CD14-positive monocyte (primary cell): ENCODE results near the gene RPE. TPM values are rescaled to one million over a fixed set of nuclear protein-coding genes. Genes with fewer than 3 reads are reported as not detected.

ENCODE experiments used
- DNase-seq, 3 donors: peaks; one replicate each; pipeline ENCODE4 v3.0.0-alpha.2; 2011 to 2022
- H2AFZ ChIP-seq: 2 replicates; pipeline ENCODE4 v1.6.0; 2012; ENCODE audit warnings: mild to moderate bottlenecking, low read depth, low read length, inconsistent platforms; ENCODE audit not compliant: insufficient read depth, poor library complexity, severe bottlenecking
- H3K27ac ChIP-seq, 2 donors: 1 replicate in 1 of 2; 2 replicates in 1 of 2; pipeline ENCODE4 v1.5.1; 2012 to 2013; ENCODE audit warnings: low read length in 2 of 2, control low read depth in 1 of 2, inconsistent platforms in 1 of 2, low read depth in 1 of 2, mild to moderate bottlenecking in 1 of 2
- H3K27me3 ChIP-seq, 2 donors: one replicate each; pipeline versions ENCODE4 v1.6.0 to v1.6.1; 2011 to 2013; ENCODE audit warnings: low read length in 2 of 2; ENCODE audit not compliant: control insufficient read depth in 2 of 2, insufficient read depth in 2 of 2
- H3K36me3 ChIP-seq, 2 donors: replicated peaks in 1 of 2; 1 replicate in 1 of 2; 2 replicates in 1 of 2; pipeline versions ENCODE4 v1.5.1 to v1.6.1; 2012 to 2013; ENCODE audit warnings: low read length in 2 of 2, control low read depth in 1 of 2, inconsistent platforms in 1 of 2, mild to moderate bottlenecking in 1 of 2; ENCODE audit not compliant: insufficient read depth in 2 of 2, control insufficient read depth in 1 of 2
- H3K4me1 ChIP-seq, 2 donors: 1 replicate in 1 of 2; 2 replicates in 1 of 2; pipeline versions ENCODE4 v1.5.1 to v1.6.1; 2012 to 2013; ENCODE audit warnings: low read length in 2 of 2, control low read depth in 1 of 2, inconsistent platforms in 1 of 2, mild to moderate bottlenecking in 1 of 2, moderate library complexity in 1 of 2; ENCODE audit not compliant: insufficient read depth in 2 of 2, control insufficient read depth in 1 of 2
- H3K4me2 ChIP-seq: replicated peaks from 2 replicates; pipeline ENCODE3; 2012; ENCODE audit warnings: low read length, moderate library complexity, mild to moderate bottlenecking; ENCODE audit not compliant: poor library complexity, severe bottlenecking; ENCODE audit errors: extremely low read depth
- H3K4me3 ChIP-seq, 3 experiments: fragments of 200-600 bp in 1 of 3; sonication (generic) in 1 of 3; replicated peaks in 1 of 3; 1 replicate in 2 of 3; 2 replicates in 1 of 3; pipeline ENCODE4 v1.5.1; 2011 to 2013; ENCODE audit warnings: low read length in 3 of 3, mild to moderate bottlenecking in 3 of 3, control low read depth in 2 of 3, low read depth in 2 of 3, inconsistent platforms in 1 of 3, moderate library complexity in 1 of 3
- H3K79me2 ChIP-seq: 2 replicates; pipeline ENCODE4 v1.6.0; 2012; ENCODE audit warnings: mild to moderate bottlenecking, control low read depth, inconsistent platforms, low read length, moderate library complexity; ENCODE audit not compliant: insufficient read depth
- H3K9ac ChIP-seq: 2 replicates; pipeline ENCODE4 v1.6.0; 2017; ENCODE audit warnings: low read length, mild to moderate bottlenecking; ENCODE audit not compliant: insufficient read depth, poor library complexity, severe bottlenecking
- H3K9me3 ChIP-seq, 2 donors: replicated peaks in 1 of 2; 1 replicate in 1 of 2; 2 replicates in 1 of 2; pipeline versions ENCODE4 v1.5.1 to v1.6.1; 2012 to 2013; ENCODE audit warnings: low read length in 2 of 2, control low read depth in 1 of 2; ENCODE audit not compliant: control insufficient read depth in 1 of 2, insufficient read depth in 1 of 2
- H4K20me1 ChIP-seq: 2 replicates; pipeline ENCODE4 v1.6.0; 2012; ENCODE audit warnings: mild to moderate bottlenecking, low read length, control low read depth, moderate library complexity; ENCODE audit not compliant: insufficient read depth
- H3K27ac Mint-ChIP-seq, 7 donors: one replicate each; pipeline ENCODE4 v1.8.0; 2020; ENCODE audit warnings: mild to moderate bottlenecking in 7 of 7, mixed read lengths in 7 of 7, moderate library complexity in 6 of 7, inconsistent platforms in 2 of 7
- H3K27me3 Mint-ChIP-seq, 3 donors: one replicate each; pipeline ENCODE4 v1.8.0; 2021 to 2022; ENCODE audit warnings: low read depth in 3 of 3, mild to moderate bottlenecking in 3 of 3, mixed read lengths in 3 of 3, moderate library complexity in 3 of 3, inconsistent platforms in 1 of 3
- H3K36me3 Mint-ChIP-seq, 2 donors: one replicate each; pipeline ENCODE4 v1.8.0; 2020; ENCODE audit warnings: mixed read lengths in 2 of 2, inconsistent platforms in 1 of 2, mild to moderate bottlenecking in 1 of 2
- H3K4me1 Mint-ChIP-seq: one replicate; pipeline ENCODE4 v1.8.0; 2020; ENCODE audit warnings: mild to moderate bottlenecking, mixed read lengths
- H3K4me3 Mint-ChIP-seq, 2 donors: one replicate each; pipeline ENCODE4 v1.8.0; 2020; ENCODE audit warnings: mild to moderate bottlenecking in 2 of 2, mixed read lengths in 2 of 2, moderate library complexity in 1 of 2
- H3K9me3 Mint-ChIP-seq, 7 donors: one replicate each; pipeline ENCODE4 v1.8.0; 2020 to 2022; ENCODE audit warnings: mixed read lengths in 7 of 7, mild to moderate bottlenecking in 6 of 7, moderate library complexity in 6 of 7, inconsistent platforms in 2 of 7
- WGBS: methylation state at CpG from one replicate; pipeline ENCODE4 v1.1.5; 2013; ENCODE audit warnings: missing lambda C conversion rate; ENCODE audit not compliant: insufficient coverage; 5-methylcytosine and 5-hydroxymethylcytosine counted together
- intact Hi-C, 2 donors: fragments of 100-400 bp; cut with micrococcal nuclease; formaldehyde crosslinking; loops; one replicate each; pipeline versions ENCODE4 v1.15.0 to v1.15.1; 2023
- polyA plus RNA-seq, 3 donors: library from polyadenylated mRNA; depleted of rRNA in 1 of 3; unstranded in 2 of 3; stranded (reverse) in 1 of 3; fragments of 300-500 nt in 2 of 3; fragments of >200 nt in 1 of 3; fragmentation: Illumina TruSeq in 2 of 3; gene quantifications; 1 replicate in 2 of 3; 2 replicates in 1 of 3; pipeline ENCODE4 v1.2.3, GENCODE V29; 2012 to 2021
- TF ChIP-seq, protein P1 (sequence below): fragments of 200-600 bp; IDR thresholded peaks from one replicate; pipeline ENCODE4 v1.8.0; 2022; ENCODE audit warnings: antibody characterized with exemption, mild to moderate bottlenecking

RPE gene
- polyA plus RNA-seq, 3 donors: 32.3 to 38.1 (median 33.8) TPM

DNA sequence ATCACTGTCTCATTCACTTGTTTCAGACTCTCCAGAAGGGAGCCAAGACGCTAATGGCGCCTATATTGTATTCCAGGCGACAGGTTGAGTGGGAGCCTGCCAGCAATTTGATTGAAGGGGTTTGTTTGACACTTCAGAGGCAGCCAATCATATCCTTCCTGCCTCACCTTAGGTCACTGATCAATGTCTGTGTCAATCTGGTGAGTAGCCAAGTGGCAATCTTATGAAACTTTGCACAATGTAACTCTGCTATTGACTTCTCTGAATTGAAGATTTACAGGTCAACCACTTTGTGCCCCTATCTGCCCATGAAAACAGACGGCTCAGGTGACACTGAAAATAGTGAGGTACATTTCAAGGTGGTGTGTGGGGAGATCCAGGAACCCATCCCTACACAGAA is 32.7 kb upstream of the RPE start:
- WGBS: no CpG with 5 or more reads among the region's 4 CpGs
- Histone ChIP-seq H3K9ac (no peak overlapping the region), H3K4me2 (no peak overlapping the region), H3K4me3 (no peak overlapping the region), H3K27ac (no peak overlapping the region), H3K27me3 (no peaks in the 10 kb centered on the region), H3K9me3 (no peaks in the 10 kb centered on the region), H3K79me2 (no peaks in the 10 kb centered on the region), H4K20me1 (no peaks in the 10 kb centered on the region), H3K4me1 (no peaks in the 10 kb centered on the region), H3K36me3 (no peaks in the 10 kb centered on the region), H2AFZ (no peak overlapping the region)
- Mint-ChIP-seq H3K36me3 (no peaks in the 10 kb centered on the region), H3K27ac (peak overlapping the region in 1 of 7 donors; percentile 33), H3K4me1 (no peaks in the 10 kb centered on the region), H3K27me3 (peaks cover 5 to 6% (median 5%) of the 10 kb centered on the region in 3 donors), H3K4me3 (no peak overlapping the region), H3K9me3 (no peaks in the 10 kb centered on the region)
- no peak for DNase-seq
- intact Hi-C loops: no loop called here
- TF ChIP-seq, protein P1, sequence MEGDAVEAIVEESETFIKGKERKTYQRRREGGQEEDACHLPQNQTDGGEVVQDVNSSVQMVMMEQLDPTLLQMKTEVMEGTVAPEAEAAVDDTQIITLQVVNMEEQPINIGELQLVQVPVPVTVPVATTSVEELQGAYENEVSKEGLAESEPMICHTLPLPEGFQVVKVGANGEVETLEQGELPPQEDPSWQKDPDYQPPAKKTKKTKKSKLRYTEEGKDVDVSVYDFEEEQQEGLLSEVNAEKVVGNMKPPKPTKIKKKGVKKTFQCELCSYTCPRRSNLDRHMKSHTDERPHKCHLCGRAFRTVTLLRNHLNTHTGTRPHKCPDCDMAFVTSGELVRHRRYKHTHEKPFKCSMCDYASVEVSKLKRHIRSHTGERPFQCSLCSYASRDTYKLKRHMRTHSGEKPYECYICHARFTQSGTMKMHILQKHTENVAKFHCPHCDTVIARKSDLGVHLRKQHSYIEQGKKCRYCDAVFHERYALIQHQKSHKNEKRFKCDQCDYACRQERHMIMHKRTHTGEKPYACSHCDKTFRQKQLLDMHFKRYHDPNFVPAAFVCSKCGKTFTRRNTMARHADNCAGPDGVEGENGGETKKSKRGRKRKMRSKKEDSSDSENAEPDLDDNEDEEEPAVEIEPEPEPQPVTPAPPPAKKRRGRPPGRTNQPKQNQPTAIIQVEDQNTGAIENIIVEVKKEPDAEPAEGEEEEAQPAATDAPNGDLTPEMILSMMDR: no peak

DNA sequence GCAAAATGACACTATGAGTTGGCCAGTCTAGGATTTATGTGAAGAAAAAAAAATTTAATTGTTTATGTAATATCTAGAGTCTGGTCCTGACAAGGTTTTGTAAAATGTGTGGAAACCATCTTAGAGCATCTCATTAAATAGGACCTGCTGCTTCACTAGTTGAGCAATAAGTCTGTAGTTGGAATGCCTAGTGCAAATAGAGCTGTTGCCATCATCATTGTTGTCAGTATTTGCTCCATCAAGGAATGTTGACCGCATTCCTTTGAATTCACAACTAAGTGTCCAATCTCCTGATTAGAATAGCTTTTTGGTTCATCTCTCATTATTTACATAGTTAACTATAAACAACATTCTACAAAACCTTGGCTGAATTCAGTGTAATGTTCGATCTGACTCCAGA is 32.2 kb upstream of the RPE start:
- Mint-ChIP-seq H3K4me1 (no peaks in the 10 kb centered on the region), H3K27ac (no peak overlapping the region), H3K27me3 (peaks cover 5 to 6% (median 5%) of the 10 kb centered on the region in 3 donors), H3K9me3 (no peaks in the 10 kb centered on the region), H3K36me3 (no peaks in the 10 kb centered on the region), H3K4me3 (no peak overlapping the region)
- Histone ChIP-seq H2AFZ (no peak overlapping the region), H3K27ac (no peak overlapping the region), H3K4me2 (no peak overlapping the region), H3K79me2 (no peaks in the 10 kb centered on the region), H3K4me1 (no peaks in the 10 kb centered on the region), H3K9ac (no peak overlapping the region), H4K20me1 (no peaks in the 10 kb centered on the region), H3K9me3 (no peaks in the 10 kb centered on the region), H3K27me3 (no peaks in the 10 kb centered on the region), H3K36me3 (no peaks in the 10 kb centered on the region), H3K4me3 (no peak overlapping the region)
- TF ChIP-seq, protein P1: no peak
- intact Hi-C loops: no loop called here
- no peak for DNase-seq
- no CpG with 5 or more reads among the region's 2 CpGs for whole genome bisulfite sequencing
